ENCODE results near the gene CCDC142. TPM values are rescaled to one million over a fixed set of nuclear protein-coding genes. Genes with fewer than 3 reads are reported as not detected.

The CCDC142 gene
- total and polyA plus RNA-seq, 9 of the 15 experiments (the other 6 are each of a cell fraction or from before 2014, with no cell fraction given), result 0.55 to 11.7 (median 7.2) TPM

GRCh38 chr2:74440378-74441169 lies 42.2 kb downstream of the CCDC142 start (continued):
- TF ChIP-seq ZNF57 (CRISPR knock-in tag; IDR thresholded peaks at IDR 0.05) (no peak), NBN (IDR thresholded peaks at IDR 0.05; ENCODE audit: low read depth) (no peak), ZNF324 (CRISPR knock-in tag; IDR thresholded peaks at IDR 0.05) (no peak), NCOR1 (IDR thresholded peaks at IDR 0.05) (no peak; the same call in 1 of the 2 replicates), HLTF (IDR thresholded peaks at IDR 0.05) (no peak), ZNF583 (CRISPR knock-in tag; IDR thresholded peaks at IDR 0.05) (no peak), CTCF (IDR thresholded peaks at IDR 0.05 in 2 of 3, conservative IDR thresholded peaks at IDR 0.05 in 1 of 3; ENCODE audit: insufficient read depth in 2 of 3, low read depth in 1 of 3, low read length in 3 of 3) (peak; percentile 37 to 51 (median 42); a peak in 4 of 6 replicates), POLR2G (IDR thresholded peaks at IDR 0.05; ENCODE audit: low read depth, low read length) (peak; percentile 90), ZFP91 (CRISPR knock-in tag; IDR thresholded peaks at IDR 0.05) (no peak), NR1H2 (CRISPR knock-in tag; IDR thresholded peaks at IDR 0.05) (no peak), TRIM28 (IDR thresholded peaks at IDR 0.05) (no peak), PKNOX1 (IDR thresholded peaks at IDR 0.05) (no peak), ZBTB49 (CRISPR knock-in tag; IDR thresholded peaks at IDR 0.05; ENCODE audit: borderline replicate concordance) (no peak), HBP1 (CRISPR knock-in tag; IDR thresholded peaks at IDR 0.05) (no peak), MNT (conservative IDR thresholded peaks at IDR 0.05) (peak; percentile 50 to 64; a peak in 3 of 4 replicates), ESRRA (IDR thresholded peaks at IDR 0.05; ENCODE audit: borderline replicate concordance, low read depth) (no peak)

All from K562 (cell line).